ENCODE data around the gene RAB11FIP2.

Gene RAB11FIP2

GRCh38 chr10:117967149-117967650, 79.5 kb downstream of the RAB11FIP2 start:
- Mint-ChIP-seq H3K27ac (ENCODE audit: low read depth) (no peak overlapping the region), H3K4me1 (no peaks in the 10 kb centered on the region), H3K4me3 (no peak overlapping the region), H3K27me3 (peaks cover 41% of the 10 kb centered on the region), H3K36me3 (ENCODE audit: insufficient read depth) (no peaks in the 10 kb centered on the region), H3K9me3 (peaks cover 5% of the 10 kb centered on the region)
- no peak for ATAC-seq (replicated peaks; ENCODE audit: extremely low read depth, poor library complexity, severe bottlenecking)
- DNase-seq (ENCODE audit: low spot score in 2 of 2) = no peak

GRCh38 chr10:117965984-117966383, 80.8 kb downstream of the RAB11FIP2 start:
- Mint-ChIP-seq H3K4me1 (no peaks in the 10 kb centered on the region), H3K27ac (ENCODE audit: low read depth) (no peak overlapping the region), H3K36me3 (ENCODE audit: insufficient read depth) (no peaks in the 10 kb centered on the region), H3K27me3 (peaks cover 42% of the 10 kb centered on the region), H3K4me3 (no peak overlapping the region), H3K9me3 (peaks cover 5% of the 10 kb centered on the region)
- DNase-seq (ENCODE audit: low spot score in 2 of 2) (no peak), ATAC-seq (replicated peaks; ENCODE audit: extremely low read depth, poor library complexity, severe bottlenecking) (no peak)

- Mint-ChIP-seq H3K36me3 (ENCODE audit: insufficient read depth) (no peaks in the 10 kb centered on the region), H3K9me3 (peaks cover under 1% of the 10 kb centered on the region), H3K27me3 (peaks cover 46% of the 10 kb centered on the region), H3K4me3 (no peak overlapping the region), H3K4me1 (no peaks in the 10 kb centered on the region), H3K27ac (ENCODE audit: low read depth) (no peak overlapping the region)
- no peak for DNase-seq (ENCODE audit: low spot score in 2 of 2)
- ATAC-seq (replicated peaks; ENCODE audit: extremely low read depth, poor library complexity, severe bottlenecking) = no peak
Observed at GRCh38 chr10:117964536-117964935, 82.2 kb downstream of the RAB11FIP2 start.

GRCh38 chr10:117960345-117960935, 86.3 kb downstream of the RAB11FIP2 start:
- Mint-ChIP-seq H3K27ac (ENCODE audit: low read depth) (no peak overlapping the region), H3K4me1 (no peaks in the 10 kb centered on the region), H3K4me3 (no peak overlapping the region), H3K27me3 (peaks cover 42% of the 10 kb centered on the region), H3K9me3 (no peaks in the 10 kb centered on the region), H3K36me3 (ENCODE audit: insufficient read depth) (no peaks in the 10 kb centered on the region)
- DNase-seq (ENCODE audit: low spot score in 2 of 2) (no peak), ATAC-seq (replicated peaks; ENCODE audit: extremely low read depth, poor library complexity, severe bottlenecking) (no peak)

- Mint-ChIP-seq H3K27ac (ENCODE audit: low read depth) (no peak overlapping the region), H3K4me1 (no peaks in the 10 kb centered on the region), H3K36me3 (ENCODE audit: insufficient read depth) (no peaks in the 10 kb centered on the region), H3K27me3 (peaks cover 41% of the 10 kb centered on the region), H3K9me3 (no peaks in the 10 kb centered on the region), H3K4me3 (no peak overlapping the region)
- no peak for ATAC-seq (replicated peaks; ENCODE audit: extremely low read depth, poor library complexity, severe bottlenecking)
- DNase-seq (ENCODE audit: low spot score in 2 of 2) = no peak
Observed at GRCh38 chr10:117956972-117957371, 89.8 kb downstream of the RAB11FIP2 start.

- Mint-ChIP-seq H3K27me3 (peaks cover 24% of the 10 kb centered on the region), H3K36me3 (ENCODE audit: insufficient read depth) (no peaks in the 10 kb centered on the region)
Observed at GRCh38 chr10:117955176-117955575, 91.6 kb downstream of the RAB11FIP2 start.

More at GRCh38 chr10:117955176-117955575, 91.6 kb downstream of the RAB11FIP2 start:
- no peaks in the 10 kb centered on the region for H3K9me3 Mint-ChIP-seq
- no peak overlapping the region for H3K27ac Mint-ChIP-seq (ENCODE audit: low read depth)
- no peak overlapping the region for H3K4me3 Mint-ChIP-seq
- DNase-seq (ENCODE audit: low spot score in 2 of 2) = no peak
- no peaks in the 10 kb centered on the region for H3K4me1 Mint-ChIP-seq
- no peak for ATAC-seq (replicated peaks; ENCODE audit: extremely low read depth, poor library complexity, severe bottlenecking)
